NCI-H2029 treated with DMSO at 0.1 percent for 48 hours (cell line): ENCODE measurements around the gene MDH1B.
"Not testable (repeated sequence)": the region's sequence is repeated elsewhere in the genome, so short reads cannot be mapped to it uniquely, and the experiment has no call there.

Experiments used
- DNase-seq: peaks from one replicate; lab custom pipeline; 2025; lab: John Stamatoyannopoulos, UW

Gene MDH1B

GRCh38 chr2:206765242-206766056 lies at the start of gene MDH1B, which contains the start of gene FASTKD2:
Gene MDH1B, minus strand, starts transcription at chr2:206765328. Its CDS starts 57 bp downstream, at chr2:206765271.
Gene FASTKD2, plus strand, starts transcription at chr2:206765606. Its CDS starts 1,088 bp downstream, at chr2:206766694.
- DNase-seq: peak; percentile 67

GRCh38 chr2:206814498-206814897 lies 49.4 kb upstream of the MDH1B start:
- no peak for DNase-seq

DNA sequence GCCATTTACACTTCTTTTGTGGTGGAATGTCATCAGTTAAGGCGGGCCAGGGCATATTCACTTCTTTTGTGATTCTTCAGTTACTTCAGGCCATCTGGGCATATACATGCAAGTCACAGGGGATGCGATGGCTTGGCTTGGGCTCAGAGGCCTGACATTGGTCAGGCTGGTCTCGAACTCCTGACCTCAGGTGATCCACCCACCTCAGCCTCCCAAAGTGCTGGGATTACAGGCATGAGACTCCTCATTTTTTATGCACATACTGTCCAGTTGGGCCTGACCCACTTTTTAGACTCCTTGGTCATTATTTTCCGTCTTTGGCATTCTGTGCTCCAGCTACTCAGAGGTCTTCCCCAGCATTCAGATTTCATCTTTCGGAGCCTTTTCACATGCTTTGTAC lies 47.3 kb upstream of the MDH1B start:
- not testable (repeated sequence) for DNase-seq

GRCh38 chr2:206807624-206808023 lies 42.5 kb upstream of the MDH1B start:
- DNase-seq: not testable (repeated sequence)

- DNase-seq: no peak
Observed at GRCh38 chr2:206805887-206806607, 40.9 kb upstream of the MDH1B start.

- no peak for DNase-seq
Observed at GRCh38 chr2:206804326-206804725, 39.2 kb upstream of the MDH1B start.

DNA sequence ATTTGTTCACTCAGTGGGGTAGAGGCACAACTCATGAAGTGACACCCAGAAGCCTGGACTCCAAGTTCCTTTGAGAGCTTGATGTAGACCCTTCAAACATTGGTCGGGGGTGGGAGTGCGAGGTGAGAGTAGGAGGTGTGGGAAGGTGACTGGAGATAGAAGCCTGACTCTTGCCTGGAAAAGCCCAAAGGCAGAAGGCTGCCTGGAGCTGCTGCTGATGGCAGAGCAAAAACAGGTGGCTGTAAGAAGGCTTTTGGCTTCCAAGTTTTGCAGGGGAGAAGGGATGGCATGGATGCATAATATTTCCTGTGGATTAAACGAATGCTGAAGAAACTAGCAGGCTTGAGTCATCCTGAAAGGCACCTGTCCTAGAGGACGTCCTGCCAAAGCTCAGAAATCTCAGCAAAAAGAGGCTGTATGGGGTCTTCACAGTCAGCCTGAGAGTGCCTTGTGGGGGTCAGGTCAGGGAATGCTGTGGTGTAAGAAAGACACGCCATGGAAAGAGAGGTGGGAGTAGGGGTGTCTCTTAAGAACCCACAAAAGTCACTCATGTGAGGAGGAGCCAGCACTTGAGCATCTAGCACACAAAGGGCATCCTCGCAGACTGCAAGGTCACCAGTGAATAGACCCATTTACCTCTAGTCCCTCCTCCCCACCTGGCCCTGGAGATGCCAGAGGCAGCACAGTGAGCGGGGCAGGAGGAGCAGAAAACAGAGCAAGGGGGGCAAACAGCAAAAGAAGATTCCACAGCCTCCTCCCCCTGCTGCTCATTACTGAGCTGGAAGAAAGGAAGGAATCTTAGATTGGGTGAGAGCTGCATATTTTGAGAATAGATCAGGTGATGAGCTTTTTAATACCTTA lies 37.8 kb upstream of the MDH1B start:
- DNase-seq: no peak

DNA sequence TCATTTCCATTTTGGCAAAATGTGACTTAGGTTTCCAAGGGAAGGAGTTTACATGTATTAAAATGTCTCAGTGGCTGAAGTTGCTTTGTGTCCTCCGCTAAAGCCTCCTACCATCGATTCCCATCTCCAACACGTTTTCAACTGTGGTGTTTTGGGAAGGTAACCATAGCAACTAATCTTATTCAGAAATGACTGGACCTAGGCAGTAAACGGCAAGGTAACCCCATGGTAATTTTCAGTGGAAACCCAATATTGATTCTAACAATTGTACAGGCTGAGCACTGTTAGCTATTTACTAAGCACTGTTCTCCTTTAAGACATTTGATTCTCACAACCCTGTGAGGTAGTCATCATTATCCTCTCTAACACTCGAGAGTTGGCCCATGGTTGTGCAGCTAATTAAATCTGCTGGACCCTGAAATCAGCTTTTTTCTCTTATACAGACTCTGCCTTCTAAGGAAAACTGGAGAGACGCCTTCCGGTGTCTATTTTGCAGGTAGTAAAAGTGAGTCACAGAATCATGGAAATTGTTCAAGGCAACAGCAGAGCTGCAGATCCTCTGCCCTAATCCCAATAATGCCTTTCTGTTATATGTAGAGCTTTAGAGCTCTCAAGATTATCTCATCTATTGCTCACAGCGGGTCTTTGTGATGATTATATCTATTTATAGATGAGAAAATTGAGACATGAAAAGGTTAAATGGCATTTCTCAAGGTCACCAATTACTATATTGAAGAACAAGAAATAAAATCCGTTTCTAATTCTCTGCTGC lies 36.5 kb upstream of the MDH1B start:
- no peak for DNase-seq

- peak; percentile 55 for DNase-seq
Observed at GRCh38 chr2:206800506-206801417, 35.6 kb upstream of the MDH1B start.

GRCh38 chr2:206799083-206799482 lies 34.0 kb upstream of the MDH1B start:
- DNase-seq: no peak

GRCh38 chr2:206798000-206798399 lies 32.9 kb upstream of the MDH1B start:
- DNase-seq: no peak

GRCh38 chr2:206797376-206797775 lies 32.2 kb upstream of the MDH1B start:
- DNase-seq: no peak

- DNase-seq: no peak
Observed at GRCh38 chr2:206792645-206793044, 27.5 kb upstream of the MDH1B start.

DNA sequence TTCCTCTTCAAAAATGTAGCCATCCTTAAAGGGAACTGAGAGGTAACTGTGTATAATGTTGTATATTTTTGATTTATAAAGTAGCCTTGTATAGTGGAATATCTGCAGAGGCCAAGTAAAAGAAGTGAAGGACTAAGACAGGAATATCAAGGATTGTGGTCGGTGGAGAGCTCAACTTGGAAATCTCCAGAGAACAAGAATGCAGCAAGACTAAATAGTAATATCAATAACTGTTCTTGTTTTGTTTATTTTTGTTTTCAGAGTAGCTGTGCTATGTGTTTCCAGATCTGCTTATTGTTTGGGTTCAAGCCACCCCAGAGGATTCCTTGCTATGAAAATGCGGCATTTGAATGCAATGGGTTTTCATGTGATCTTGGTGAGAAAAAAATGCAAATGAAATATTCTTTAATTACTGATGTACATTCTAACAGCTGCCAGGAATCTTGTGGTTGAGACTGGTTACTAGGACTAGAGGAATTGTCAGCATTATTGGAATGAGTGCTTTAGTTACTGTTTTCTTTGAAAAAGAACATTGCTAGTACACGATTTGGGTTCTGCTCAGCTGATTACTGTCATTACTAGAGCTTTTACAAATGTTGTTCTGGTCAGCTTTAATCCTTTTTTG lies 25.3 kb upstream of the MDH1B start:
- DNase-seq: no peak

DNA sequence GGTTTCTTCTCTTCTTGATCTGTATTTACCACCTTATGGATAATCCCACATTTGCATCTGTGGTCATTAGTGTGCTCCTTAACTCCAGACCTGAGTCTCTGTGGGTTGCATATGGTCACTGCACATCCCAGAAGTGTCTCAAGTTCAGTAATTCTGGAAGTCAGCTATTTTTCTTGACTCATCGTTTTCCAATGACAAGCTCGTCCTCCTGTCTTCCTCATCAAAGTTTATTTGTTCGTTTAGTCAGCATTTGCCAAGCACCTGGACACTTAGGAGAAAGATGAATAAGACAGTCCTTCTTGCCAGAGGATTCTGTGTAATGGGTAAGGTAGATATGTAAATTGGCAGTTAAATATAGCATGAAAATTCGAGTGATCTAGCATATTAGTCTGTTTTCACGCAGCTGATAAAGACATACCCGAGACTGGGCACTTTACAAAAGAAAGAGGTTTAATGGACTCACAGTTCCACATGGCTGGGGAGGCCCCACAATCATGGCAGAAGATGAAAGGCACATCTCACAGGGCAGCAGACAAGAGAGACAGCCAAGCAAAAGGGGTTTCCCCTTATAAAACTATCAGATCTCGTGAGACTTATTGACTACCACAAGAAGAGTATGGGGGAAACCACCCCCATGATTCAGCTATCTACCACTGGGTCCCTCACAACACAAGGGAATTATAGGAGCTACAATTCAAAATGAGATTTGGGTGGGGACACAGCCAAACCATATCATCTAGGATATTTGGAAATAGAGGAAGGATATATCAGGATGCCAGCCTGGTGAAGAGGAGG lies 19.6 kb upstream of the MDH1B start:
- no peak for DNase-seq

DNA sequence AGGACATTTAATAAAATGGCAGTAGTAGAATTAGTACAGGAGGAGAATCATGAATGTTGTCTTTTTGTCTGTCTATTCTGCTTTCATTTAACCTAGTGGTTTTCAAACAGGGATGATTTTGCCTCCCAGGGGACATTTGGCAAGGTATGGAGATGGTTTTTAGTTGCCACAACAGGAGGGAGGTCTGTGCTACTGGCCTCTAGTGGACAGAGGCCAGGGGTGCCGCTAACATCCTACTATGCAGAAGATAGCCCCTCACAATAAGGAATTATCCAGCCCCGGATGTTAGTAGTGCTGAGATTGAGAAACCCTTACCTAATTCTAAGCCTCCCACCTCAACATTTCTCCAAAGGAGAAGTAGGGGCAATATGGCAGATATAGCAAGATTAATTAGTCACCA lies 18.6 kb upstream of the MDH1B start:
- no peak for DNase-seq

- DNase-seq: no peak
Observed at GRCh38 chr2:206780671-206781070, 15.5 kb upstream of the MDH1B start.

DNA sequence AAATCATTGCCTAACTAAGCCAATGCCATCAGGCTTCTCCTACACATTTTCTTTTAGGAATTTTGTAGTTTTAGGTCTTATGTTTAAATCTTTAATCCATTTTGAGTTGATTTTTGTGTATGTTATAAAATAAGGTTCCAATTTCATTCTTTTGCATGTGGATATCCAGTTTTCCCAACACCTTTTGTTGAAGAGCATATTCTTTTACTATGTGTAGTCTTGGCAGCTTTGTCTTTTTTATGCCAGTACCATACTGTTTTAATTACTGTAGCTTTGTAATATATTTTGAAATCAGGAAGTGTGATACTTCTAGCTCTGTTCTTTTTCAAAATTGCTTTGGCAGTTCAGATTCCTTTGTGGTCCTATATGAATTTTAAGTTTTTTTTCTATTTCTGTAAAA lies 11.3 kb upstream of the MDH1B start:
- no peak for DNase-seq

DNA sequence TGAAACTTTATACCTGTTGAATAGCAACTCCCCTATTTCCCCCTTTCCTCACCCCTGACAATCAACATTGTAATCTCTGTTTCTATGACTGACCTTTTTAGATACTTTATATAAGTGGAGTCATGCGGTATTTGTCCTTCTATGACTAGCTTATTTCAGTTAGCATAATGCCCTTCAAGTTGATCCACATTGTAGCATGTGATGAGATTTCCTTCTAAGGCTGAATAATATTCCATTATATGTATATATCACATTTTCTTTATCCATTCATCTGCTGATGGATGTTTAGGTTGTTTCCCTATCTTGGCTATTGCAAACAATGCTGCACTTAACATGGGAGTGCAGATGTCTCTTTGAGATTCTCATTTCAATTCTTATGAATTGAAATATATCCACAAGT lies 9.7 kb upstream of the MDH1B start:
- DNase-seq: no peak
